Measurements from ENCODE around the gene MELK. TPM values are rescaled to one million over a fixed set of nuclear protein-coding genes. Genes with fewer than 3 reads are reported as not detected.
"Not testable (repeated sequence)": the region's sequence is repeated elsewhere in the genome, so short reads cannot be mapped to it uniquely, and the experiment has no call there.

MELK gene
- total and polyA plus RNA-seq, 4 experiments from 2014 or later = 0.16 to 0.38 (median 0.19) TPM; not detected in 1

GRCh38 chr9:36543916-36544315 is 28.8 kb upstream of the MELK start:
- H3K27ac Mint-ChIP-seq = no peak overlapping the region
- CTCF ChIA-PET (ENCODE audit: partially characterized antibody) = no interaction called here
- H3K36me3 Mint-ChIP-seq = no peaks in the 10 kb centered on the region
- Histone ChIP-seq H3K9me3 (ENCODE audit: control insufficient read depth in 1 of 2, low read length in 2 of 2) (no peaks in the 10 kb centered on the region), H3K4me1 (ENCODE audit: insufficient read depth, low read length) (no peaks in the 10 kb centered on the region), H3K27me3 (ENCODE audit: insufficient read depth, low read length) (no peaks in the 10 kb centered on the region), H3K4me3 (ENCODE audit: low read length in 2 of 2) (no peak overlapping the region), H3K36me3 (ENCODE audit: insufficient read depth, low read length) (no peaks in the 10 kb centered on the region), H3K27ac (ENCODE audit: low read depth, low read length) (no peak overlapping the region)
- H3K4me1 Mint-ChIP-seq = no peaks in the 10 kb centered on the region
- no peak overlapping the region for H3K4me3 Mint-ChIP-seq
- no peaks in the 10 kb centered on the region for H3K9me3 Mint-ChIP-seq
- intact Hi-C loops (cut with micrococcal nuclease) = no loop called here
- no peak for DNase-seq
- POLR2A ChIA-PET (ENCODE audit: partially characterized antibody) = no interaction called here
- H3K27me3 Mint-ChIP-seq = peaks cover 2 to 5% of the 10 kb centered on the region in 2 donors

- no peak overlapping the region for H3K4me3 ChIP-seq (ENCODE audit: low read length in 2 of 2)
- Mint-ChIP-seq H3K4me1 (no peaks in the 10 kb centered on the region), H3K27me3 (peaks cover 2 to 6% of the 10 kb centered on the region in 2 donors), H3K27ac (no peak overlapping the region), H3K4me3 (no peak overlapping the region), H3K9me3 (no peaks in the 10 kb centered on the region), H3K36me3 (no peaks in the 10 kb centered on the region)
- no peaks in the 10 kb centered on the region for H3K27me3 ChIP-seq (ENCODE audit: insufficient read depth, low read length)
- CTCF ChIA-PET (ENCODE audit: partially characterized antibody) = interaction anchor here (1.4 to 20.6 kb wide), 2 partner anchors 9 to 142 kb away, joined by 3 to 505 read pairs; no protein-coding TSS in a partner anchor
- H3K4me1 ChIP-seq (ENCODE audit: insufficient read depth, low read length) = no peaks in the 10 kb centered on the region
- intact Hi-C loops (cut with micrococcal nuclease) = no loop called here
- H3K36me3 ChIP-seq (ENCODE audit: insufficient read depth, low read length) = no peaks in the 10 kb centered on the region
- POLR2A ChIA-PET (ENCODE audit: partially characterized antibody) = no interaction called here
- no peak for DNase-seq
- H3K9me3 ChIP-seq (ENCODE audit: control insufficient read depth in 1 of 2, low read length in 2 of 2) = no peaks in the 10 kb centered on the region
- H3K27ac ChIP-seq (ENCODE audit: low read depth, low read length) = no peak overlapping the region
Observed at GRCh38 chr9:36547598-36547997, 25.1 kb upstream of the MELK start.

- no peaks in the 10 kb centered on the region for H3K4me1 Mint-ChIP-seq
- H3K27ac Mint-ChIP-seq = no peak overlapping the region
- no peaks in the 10 kb centered on the region for H3K4me1 ChIP-seq (ENCODE audit: insufficient read depth, low read length)
- intact Hi-C loops (cut with micrococcal nuclease) = no loop called here
- no peaks in the 10 kb centered on the region for H3K27me3 ChIP-seq (ENCODE audit: insufficient read depth, low read length)
- H3K27me3 Mint-ChIP-seq = peaks cover 2 to 6% of the 10 kb centered on the region in 2 donors
- H3K36me3 Mint-ChIP-seq = no peaks in the 10 kb centered on the region
- ChIA-PET POLR2A (ENCODE audit: partially characterized antibody) (no interaction called here), CTCF (ENCODE audit: partially characterized antibody) (interaction anchor here (0.6 to 20.6 kb wide), 4 partner anchors 8 to 143 kb away, joined by 3 to 505 read pairs (median 3); no protein-coding TSS in a partner anchor)
- no peak for DNase-seq
- no peaks in the 10 kb centered on the region for H3K36me3 ChIP-seq (ENCODE audit: insufficient read depth, low read length)
- H3K9me3 ChIP-seq (ENCODE audit: control insufficient read depth in 1 of 2, low read length in 2 of 2) = no peaks in the 10 kb centered on the region
- no peak overlapping the region for H3K4me3 Mint-ChIP-seq
- no peak overlapping the region for H3K27ac ChIP-seq (ENCODE audit: low read depth, low read length)
- H3K9me3 Mint-ChIP-seq = no peaks in the 10 kb centered on the region
- H3K4me3 ChIP-seq (ENCODE audit: low read length in 2 of 2) = no peak overlapping the region
Observed at GRCh38 chr9:36548454-36548853, 24.2 kb upstream of the MELK start.

- no peak overlapping the region for H3K4me3 Mint-ChIP-seq
- H3K36me3 ChIP-seq (ENCODE audit: insufficient read depth, low read length) = no peaks in the 10 kb centered on the region
- no peak for DNase-seq
- H3K4me1 ChIP-seq (ENCODE audit: insufficient read depth, low read length) = no peaks in the 10 kb centered on the region
- H3K27me3 ChIP-seq (ENCODE audit: insufficient read depth, low read length) = no peaks in the 10 kb centered on the region
- no peak overlapping the region for H3K27ac ChIP-seq (ENCODE audit: low read depth, low read length)
- ChIA-PET CTCF (ENCODE audit: partially characterized antibody) (interaction anchor here (1.5 to 20.6 kb wide), 2 partner anchors 111 to 145 kb away, joined by 4 to 505 read pairs; no protein-coding TSS in a partner anchor), POLR2A (ENCODE audit: partially characterized antibody) (no interaction called here)
- no peak overlapping the region for H3K27ac Mint-ChIP-seq
- intact Hi-C loops (cut with micrococcal nuclease) = no loop called here
- no peaks in the 10 kb centered on the region for H3K9me3 Mint-ChIP-seq
- H3K36me3 Mint-ChIP-seq = no peaks in the 10 kb centered on the region
- H3K4me1 Mint-ChIP-seq = no peaks in the 10 kb centered on the region
- H3K9me3 ChIP-seq (ENCODE audit: control insufficient read depth in 1 of 2, low read length in 2 of 2) = no peaks in the 10 kb centered on the region
- peaks cover 2 to 4% of the 10 kb centered on the region in 2 donors for H3K27me3 Mint-ChIP-seq
- no peak overlapping the region for H3K4me3 ChIP-seq (ENCODE audit: low read length in 2 of 2)
Observed at GRCh38 chr9:36550135-36550534, 22.6 kb upstream of the MELK start.

GRCh38 chr9:36550631-36551098 is 22.0 kb upstream of the MELK start:
- H3K4me3 Mint-ChIP-seq; intact Hi-C loops (cut with micrococcal nuclease); H3K27me3 ChIP-seq (ENCODE audit: insufficient read depth, low read length); H3K4me3 ChIP-seq (ENCODE audit: low read length in 2 of 2); H3K36me3 ChIP-seq (ENCODE audit: insufficient read depth, low read length); DNase-seq; H3K27ac ChIP-seq (ENCODE audit: low read depth, low read length); H3K36me3 Mint-ChIP-seq; H3K4me1 ChIP-seq (ENCODE audit: insufficient read depth, low read length); H3K9me3 Mint-ChIP-seq; H3K27me3 Mint-ChIP-seq; H3K9me3 ChIP-seq (ENCODE audit: control insufficient read depth in 1 of 2, low read length in 2 of 2); H3K4me1 Mint-ChIP-seq; H3K27ac Mint-ChIP-seq; POLR2A ChIA-PET (ENCODE audit: partially characterized antibody): not testable (repeated sequence)
- CTCF ChIA-PET (ENCODE audit: partially characterized antibody) = interaction anchor here (1.5 to 20.6 kb wide), 2 partner anchors 112 to 145 kb away, joined by 4 to 505 read pairs; no protein-coding TSS in a partner anchor

GRCh38 chr9:36551129-36551528 is 21.6 kb upstream of the MELK start:
- Mint-ChIP-seq H3K27me3 (peaks cover 2 to 4% of the 10 kb centered on the region in 2 donors), H3K4me3 (no peak overlapping the region), H3K36me3 (no peaks in the 10 kb centered on the region), H3K27ac (no peak overlapping the region), H3K4me1 (peaks cover 0 to 3% (median 1%) of the 10 kb centered on the region in 4 donors), H3K9me3 (no peaks in the 10 kb centered on the region)
- DNase-seq = no peak
- H3K4me3 ChIP-seq (ENCODE audit: low read length in 2 of 2) = no peak overlapping the region
- intact Hi-C loops (cut with micrococcal nuclease) = no loop called here
- no peaks in the 10 kb centered on the region for H3K36me3 ChIP-seq (ENCODE audit: insufficient read depth, low read length)
- H3K27me3 ChIP-seq (ENCODE audit: insufficient read depth, low read length) = no peaks in the 10 kb centered on the region
- ChIA-PET POLR2A (ENCODE audit: partially characterized antibody) (no interaction called here), CTCF (ENCODE audit: partially characterized antibody) (interaction anchor here (1.5 to 20.6 kb wide), 2 partner anchors 112 to 146 kb away, joined by 4 to 505 read pairs; no protein-coding TSS in a partner anchor)
- no peak overlapping the region for H3K27ac ChIP-seq (ENCODE audit: low read depth, low read length)
- H3K9me3 ChIP-seq (ENCODE audit: control insufficient read depth in 1 of 2, low read length in 2 of 2) = no peaks in the 10 kb centered on the region
- H3K4me1 ChIP-seq (ENCODE audit: insufficient read depth, low read length) = no peaks in the 10 kb centered on the region

- POLR2A ChIA-PET (ENCODE audit: partially characterized antibody) = no interaction called here
- Histone ChIP-seq H3K27me3 (ENCODE audit: insufficient read depth, low read length) (no peaks in the 10 kb centered on the region), H3K27ac (ENCODE audit: low read depth, low read length) (no peak overlapping the region), H3K36me3 (ENCODE audit: insufficient read depth, low read length) (no peaks in the 10 kb centered on the region), H3K4me1 (ENCODE audit: insufficient read depth, low read length) (no peaks in the 10 kb centered on the region), H3K4me3 (ENCODE audit: low read length in 2 of 2) (no peak overlapping the region), H3K9me3 (ENCODE audit: control insufficient read depth in 1 of 2, low read length in 2 of 2) (no peaks in the 10 kb centered on the region)
- peaks cover 2 to 4% of the 10 kb centered on the region in 2 donors for H3K27me3 Mint-ChIP-seq
- peaks cover 0 to 3% (median 1%) of the 10 kb centered on the region in 4 donors for H3K4me1 Mint-ChIP-seq
- H3K9me3 Mint-ChIP-seq = no peaks in the 10 kb centered on the region
- H3K27ac Mint-ChIP-seq = no peak overlapping the region
- H3K36me3 Mint-ChIP-seq = no peaks in the 10 kb centered on the region
- H3K4me3 Mint-ChIP-seq = no peak overlapping the region
- no peak for DNase-seq
- CTCF ChIA-PET (ENCODE audit: partially characterized antibody) = interaction anchor here (0.6 to 20.6 kb wide), 2 partner anchors 16 to 147 kb away, joined by 3 to 505 read pairs; no protein-coding TSS in a partner anchor
- intact Hi-C loops (cut with micrococcal nuclease) = no loop called here
Observed at GRCh38 chr9:36551910-36552309, 20.8 kb upstream of the MELK start.

Data from CD4-positive, alpha-beta memory T cell (primary cell).